ENCODE results near the gene ARHGAP19. TPM values are rescaled to one million over a fixed set of nuclear protein-coding genes. Genes with fewer than 3 reads are reported as not detected.

The ARHGAP19 gene
- total RNA-seq, 3 donors from 2014 or later: 5.9 to 10.7 (median 8.8) TPM

DNA sequence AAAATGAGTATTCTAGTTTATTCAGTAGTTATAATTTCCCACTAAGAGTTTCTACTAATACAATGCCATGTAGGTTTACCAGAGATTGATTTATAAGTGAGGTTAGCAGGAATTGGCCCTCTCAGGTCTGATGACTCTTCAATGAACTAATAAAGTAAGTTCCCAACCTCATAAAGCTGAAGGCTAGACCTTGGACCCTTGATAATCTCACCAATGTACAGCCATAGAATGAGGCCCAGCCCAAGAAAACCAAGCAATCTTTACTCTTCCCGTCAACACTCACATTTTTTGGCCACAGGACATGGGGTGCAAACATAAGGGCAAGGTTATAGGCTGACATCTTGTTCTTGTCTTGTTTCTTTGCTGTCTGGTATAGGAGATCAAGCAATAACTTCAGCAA lies 33.3 kb downstream of the ARHGAP19 start:
- peaks cover 3% of the 10 kb centered on the region for H3K36me3 ChIP-seq (ENCODE audit: low read depth)
- peak; percentile 96 for ATAC-seq
- H3K4me3 ChIP-seq: no peak overlapping the region
- intact Hi-C loops (cut with DNase I, micrococcal nuclease): no loop called here
- TF ChIP-seq, protein P1, sequence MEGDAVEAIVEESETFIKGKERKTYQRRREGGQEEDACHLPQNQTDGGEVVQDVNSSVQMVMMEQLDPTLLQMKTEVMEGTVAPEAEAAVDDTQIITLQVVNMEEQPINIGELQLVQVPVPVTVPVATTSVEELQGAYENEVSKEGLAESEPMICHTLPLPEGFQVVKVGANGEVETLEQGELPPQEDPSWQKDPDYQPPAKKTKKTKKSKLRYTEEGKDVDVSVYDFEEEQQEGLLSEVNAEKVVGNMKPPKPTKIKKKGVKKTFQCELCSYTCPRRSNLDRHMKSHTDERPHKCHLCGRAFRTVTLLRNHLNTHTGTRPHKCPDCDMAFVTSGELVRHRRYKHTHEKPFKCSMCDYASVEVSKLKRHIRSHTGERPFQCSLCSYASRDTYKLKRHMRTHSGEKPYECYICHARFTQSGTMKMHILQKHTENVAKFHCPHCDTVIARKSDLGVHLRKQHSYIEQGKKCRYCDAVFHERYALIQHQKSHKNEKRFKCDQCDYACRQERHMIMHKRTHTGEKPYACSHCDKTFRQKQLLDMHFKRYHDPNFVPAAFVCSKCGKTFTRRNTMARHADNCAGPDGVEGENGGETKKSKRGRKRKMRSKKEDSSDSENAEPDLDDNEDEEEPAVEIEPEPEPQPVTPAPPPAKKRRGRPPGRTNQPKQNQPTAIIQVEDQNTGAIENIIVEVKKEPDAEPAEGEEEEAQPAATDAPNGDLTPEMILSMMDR (IDR thresholded peaks at IDR 0.05): no peak
- DNase-seq: peak in 1 of 3 donors; percentile 47
- peaks cover 17% of the 10 kb centered on the region for H3K4me1 ChIP-seq (ENCODE audit: low read depth)
- no peaks in the 10 kb centered on the region for H3K9me3 ChIP-seq

DNA sequence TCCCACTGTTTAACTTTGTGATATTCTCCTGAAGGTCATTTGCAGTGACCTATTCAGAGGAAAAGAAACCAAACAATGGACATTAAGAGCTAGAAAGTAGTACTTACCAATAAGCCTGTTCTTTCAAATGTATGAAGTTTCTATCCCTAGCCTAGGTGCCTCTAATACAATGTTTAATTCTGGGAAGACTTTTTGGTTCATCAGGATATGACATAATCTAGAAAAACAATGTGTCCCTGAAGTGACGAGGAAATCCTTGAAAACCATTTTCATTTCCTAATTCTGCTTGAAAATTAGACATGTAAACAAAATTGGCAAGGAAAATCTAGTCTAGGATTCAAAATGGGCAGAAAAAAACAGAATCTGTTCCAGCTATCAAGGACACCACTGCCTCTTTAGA lies 36.1 kb downstream of the ARHGAP19 start:
- Histone ChIP-seq H3K9me3 (no peaks in the 10 kb centered on the region), H3K4me3 (no peak overlapping the region), H3K36me3 (ENCODE audit: low read depth) (peaks cover 3% of the 10 kb centered on the region), H3K4me1 (ENCODE audit: low read depth) (peaks cover 17% of the 10 kb centered on the region)
- no peak for DNase-seq
- intact Hi-C loops (cut with DNase I, micrococcal nuclease): no loop called here
- TF ChIP-seq, protein P1 (IDR thresholded peaks at IDR 0.05): no peak
- ATAC-seq: no peak

DNA sequence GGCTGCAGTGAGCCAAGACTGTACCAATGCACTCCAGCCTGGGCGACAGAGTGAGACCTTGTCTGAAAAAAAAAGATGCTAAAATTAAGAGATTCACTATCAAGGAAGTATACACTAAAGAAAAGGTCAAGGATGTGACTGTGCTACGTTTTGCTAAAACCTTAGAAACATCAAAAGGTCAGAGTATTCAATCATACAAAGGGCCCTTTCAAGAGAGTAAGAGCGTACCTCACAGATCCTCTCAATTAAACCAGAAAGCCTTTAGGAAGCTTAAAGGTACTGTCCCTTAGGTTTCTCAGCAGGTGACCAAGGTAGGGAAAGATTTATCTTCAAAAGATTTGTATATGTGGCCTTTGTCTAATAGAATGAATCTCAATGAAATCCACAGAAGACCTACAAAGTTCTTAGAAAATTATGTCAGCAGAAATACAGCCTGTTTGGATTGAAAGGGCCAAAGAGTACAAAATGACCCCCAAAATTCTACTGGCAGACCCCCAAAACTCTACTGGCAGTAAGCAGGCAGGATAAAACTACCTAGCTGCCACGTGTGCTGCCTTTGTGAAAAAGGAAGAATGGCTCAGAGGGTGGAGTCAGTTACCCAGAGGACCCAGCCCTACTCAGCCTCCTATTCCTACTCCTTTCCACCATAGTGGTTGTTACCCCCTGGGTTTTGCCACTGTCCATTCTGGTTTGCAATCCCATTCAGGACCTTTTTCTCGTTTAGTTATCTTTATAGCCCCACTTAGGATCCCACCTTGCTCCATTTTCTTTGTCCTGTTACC lies 36.7 kb downstream of the ARHGAP19 start:
- H3K9me3 ChIP-seq: no peaks in the 10 kb centered on the region
- no peak overlapping the region for H3K4me3 ChIP-seq
- ATAC-seq (no peak), DNase-seq (no peak)
- peaks cover 17% of the 10 kb centered on the region for H3K4me1 ChIP-seq (ENCODE audit: low read depth)
- intact Hi-C loops (cut with DNase I, micrococcal nuclease): no loop called here
- H3K36me3 ChIP-seq (ENCODE audit: low read depth): peaks cover 3% of the 10 kb centered on the region
- TF ChIP-seq, protein P1 (IDR thresholded peaks at IDR 0.05): no peak

DNA sequence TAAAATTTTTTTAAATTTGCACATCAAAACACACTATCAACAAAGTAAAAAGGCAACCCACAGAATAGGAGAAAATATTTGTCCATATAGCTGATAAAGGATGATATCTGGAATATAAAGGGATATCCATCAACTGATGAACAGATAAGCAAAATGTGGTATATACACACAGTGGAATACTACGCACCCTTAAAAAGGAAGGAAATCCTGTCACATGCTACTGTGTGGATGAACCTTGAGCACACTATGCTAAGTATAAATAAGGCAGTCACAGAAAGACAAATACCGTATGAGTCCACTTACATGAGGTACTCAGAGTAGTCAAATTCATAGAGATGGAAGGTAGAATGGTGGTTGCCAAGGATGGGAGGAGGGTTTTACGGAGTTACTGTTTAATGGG lies 37.7 kb downstream of the ARHGAP19 start:
- Histone ChIP-seq H3K4me3 (no peak overlapping the region), H3K36me3 (ENCODE audit: low read depth) (peaks cover 3% of the 10 kb centered on the region), H3K9me3 (no peaks in the 10 kb centered on the region), H3K4me1 (ENCODE audit: low read depth) (peaks cover 7% of the 10 kb centered on the region)
- no peak for ATAC-seq
- intact Hi-C loops (cut with DNase I, micrococcal nuclease): no loop called here
- no peak for DNase-seq
- TF ChIP-seq, protein P1 (IDR thresholded peaks at IDR 0.05): no peak

DNA sequence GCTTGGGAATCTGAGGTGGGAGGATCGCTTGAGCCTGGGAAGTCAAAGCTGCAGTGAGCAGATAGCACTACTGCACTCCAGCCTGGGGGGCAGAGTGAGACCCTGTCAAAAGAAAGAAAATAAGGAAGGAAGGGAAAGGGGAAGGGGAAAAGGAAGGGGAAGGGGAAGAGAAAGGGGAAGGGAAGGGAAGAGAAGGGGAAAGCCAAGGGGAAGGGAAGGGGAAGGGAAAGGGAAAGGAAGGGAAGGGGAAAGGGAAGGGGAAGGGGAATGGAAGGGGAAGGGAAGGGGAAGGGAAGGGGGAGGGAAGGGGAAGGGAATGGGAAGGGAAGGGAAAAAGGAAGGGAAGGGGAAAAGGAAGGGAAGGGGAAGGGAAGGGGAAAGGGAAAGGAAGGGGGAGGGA lies 41.5 kb downstream of the ARHGAP19 start:
- TF ChIP-seq, protein P1 (IDR thresholded peaks at IDR 0.05): no peak
- H3K4me1 ChIP-seq (ENCODE audit: low read depth): no peaks in the 10 kb centered on the region
- no peaks in the 10 kb centered on the region for H3K9me3 ChIP-seq
- ATAC-seq: no peak
- no peak for DNase-seq
- intact Hi-C loops (cut with DNase I, micrococcal nuclease): no loop called here
- no peak overlapping the region for H3K4me3 ChIP-seq
- H3K36me3 ChIP-seq (ENCODE audit: low read depth): no peaks in the 10 kb centered on the region
